ENCODE results near the gene AKR1C3. TPM values are rescaled to one million over a fixed set of nuclear protein-coding genes. Genes with fewer than 3 reads are reported as not detected.

The AKR1C3 gene
- total RNA-seq, 1 experiment from 2014 or later: 3.0 TPM

DNA sequence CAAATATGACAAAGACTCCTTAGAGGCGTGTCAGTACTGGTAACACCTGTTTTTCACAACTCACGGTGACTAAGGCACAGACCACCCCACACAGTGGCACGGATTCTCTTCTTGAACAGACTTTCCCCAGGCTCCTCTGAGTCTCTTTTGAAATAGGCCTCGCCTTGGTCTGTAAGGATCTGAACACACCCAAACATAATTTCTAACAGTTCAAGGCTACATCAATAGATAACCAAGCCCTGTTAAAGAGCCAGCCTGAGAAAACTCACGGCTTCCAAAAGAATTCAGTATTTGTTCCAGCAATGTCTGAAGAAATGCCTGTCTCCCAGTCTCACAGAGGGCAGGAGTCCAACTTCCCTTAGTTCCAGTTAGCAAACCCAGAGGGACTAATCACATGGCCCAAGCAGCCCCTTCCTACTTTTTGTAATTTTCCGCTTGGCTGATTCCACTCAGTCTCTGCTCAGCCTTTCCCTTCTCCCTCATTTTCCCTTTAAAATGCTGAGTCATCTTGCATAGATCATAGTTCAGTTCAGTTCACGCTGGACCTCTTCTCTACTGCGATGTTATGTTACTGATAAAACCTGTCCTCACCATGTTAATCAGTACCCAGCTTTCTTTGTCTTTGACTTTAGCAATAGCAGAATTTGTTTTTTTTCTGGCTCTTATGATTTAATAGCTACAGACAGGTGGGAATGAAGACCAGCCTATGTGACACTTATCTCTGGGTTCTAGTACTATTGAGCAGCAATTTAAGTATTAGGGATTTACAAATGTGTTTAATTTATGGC is 22.6 kb upstream of the AKR1C3 start (continued):
- no peak for TF ChIP-seq EZH2 (IDR thresholded peaks at IDR 0.05)
- TF ChIP-seq RAD21 (IDR thresholded peaks at IDR 0.05; ENCODE audit: low read depth): no peak
- TF ChIP-seq CEBPB (IDR thresholded peaks at IDR 0.05; ENCODE audit: low read depth): no peak
- no peak for TF ChIP-seq POLR2A (IDR thresholded peaks at IDR 0.05; ENCODE audit: borderline replicate concordance, extremely low read depth, insufficient read depth, insufficient read length)
- no peak for TF ChIP-seq ZFX (IDR thresholded peaks at IDR 0.05)

DNA sequence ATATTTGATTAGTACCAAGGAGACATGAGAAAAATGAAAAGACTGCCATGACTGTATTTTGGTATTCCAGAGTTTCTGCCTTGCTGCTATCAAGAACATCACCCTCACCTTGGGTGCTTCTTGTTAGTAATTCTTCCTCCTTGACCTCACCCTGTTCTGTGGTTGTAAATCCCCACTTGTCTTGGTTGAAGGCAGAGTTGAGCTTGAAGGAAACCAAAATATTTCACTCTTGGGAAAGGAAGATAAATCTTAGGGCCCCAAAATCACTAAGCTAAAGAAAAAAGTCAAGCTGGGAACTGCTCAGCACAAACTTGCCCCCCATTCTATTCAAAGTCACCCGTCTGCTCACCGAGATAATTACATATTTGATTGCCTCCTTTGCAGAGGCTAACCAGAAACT is 20.6 kb upstream of the AKR1C3 start:
- DNase-seq (ENCODE audit: low read depth, low spot score): no peak
- H3K4me2 ChIP-seq (ENCODE audit: low read length): no peak overlapping the region

DNA sequence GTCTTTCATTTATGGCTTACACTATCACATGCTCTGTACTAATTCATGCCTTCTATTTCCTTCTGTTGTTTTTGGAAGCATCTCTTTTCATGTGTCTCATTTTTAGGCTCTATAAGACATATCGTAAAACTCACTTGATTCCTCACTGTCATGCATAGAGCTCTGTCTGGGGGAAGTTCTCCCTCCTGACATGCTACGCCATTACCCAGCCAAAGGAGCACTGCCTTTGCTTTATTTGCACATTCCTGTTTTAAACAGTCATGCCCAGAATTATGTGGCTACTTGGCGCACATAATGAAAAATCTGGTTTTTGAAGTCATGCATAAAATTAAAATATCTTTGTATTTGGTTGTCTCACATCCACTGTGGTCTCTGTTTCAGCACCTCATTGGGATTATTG is 17.6 kb upstream of the AKR1C3 start:
- Histone ChIP-seq H3K79me2 (ENCODE audit: insufficient read depth, low read length) (no peaks in the 10 kb centered on the region), H4K20me1 (ENCODE audit: insufficient read depth) (no peaks in the 10 kb centered on the region), H2AFZ (ENCODE audit: low read depth, low read length, poor library complexity, severe bottlenecking) (no peak overlapping the region), H3K27me3 (ENCODE audit: insufficient read depth, low read length) (no peaks in the 10 kb centered on the region), H3K4me3 (replicated peaks in 1 of 2; ENCODE audit: low read depth in 1 of 2, low read length in 2 of 2) (no peak overlapping the region), H3K27ac (ENCODE audit: low read depth, low read length) (no peak overlapping the region), H3K36me3 (ENCODE audit: control insufficient read depth in 1 of 2, insufficient read depth in 2 of 2, low read length in 2 of 2) (no peaks in the 10 kb centered on the region), H3K9me3 (ENCODE audit: control insufficient read depth in 1 of 2, insufficient read depth in 1 of 2, low read depth in 1 of 2, low read length in 2 of 2) (no peaks in the 10 kb centered on the region), H3K4me1 (ENCODE audit: control insufficient read depth in 1 of 2, insufficient read depth in 2 of 2, low read length in 2 of 2) (peaks cover 5 to 6% of the 10 kb centered on the region in 2 experiments; a peak in 3 of 4 replicates), H3K9ac (ENCODE audit: low read length) (no peak overlapping the region), H3K4me2 (ENCODE audit: low read length) (no peak overlapping the region), H3K9me2 (ENCODE audit: insufficient read depth) (no peaks in the 10 kb centered on the region)
- ATAC-seq: no peak
- ChIA-PET RAD21 (ENCODE audit: low non-redundant PET in 1 of 2, low total read pairs in 2 of 2, uncharacterized antibody in 2 of 2, unreplicated experiment in 2 of 2) (no interaction called here), POLR2A (no interaction called here), CTCF (no interaction called here)
- intact Hi-C loops (cut with micrococcal nuclease): no loop called here
- TF ChIP-seq SP1 (IDR thresholded peaks at IDR 0.05; ENCODE audit: low read depth): no peak
- TF ChIP-seq, protein P1, sequence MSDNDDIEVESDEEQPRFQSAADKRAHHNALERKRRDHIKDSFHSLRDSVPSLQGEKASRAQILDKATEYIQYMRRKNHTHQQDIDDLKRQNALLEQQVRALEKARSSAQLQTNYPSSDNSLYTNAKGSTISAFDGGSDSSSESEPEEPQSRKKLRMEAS (IDR thresholded peaks at IDR 0.05): no peak
- TF ChIP-seq EZH2phosphoT487 (IDR thresholded peaks at IDR 0.05; ENCODE audit: borderline replicate concordance): no peak
- no peak for TF ChIP-seq CEBPB (IDR thresholded peaks at IDR 0.05; ENCODE audit: low read depth)
- TF ChIP-seq ZNF274 (IDR thresholded peaks at IDR 0.05; ENCODE audit: low read depth, low read length): no peak
- TF ChIP-seq TCF7L2 (IDR thresholded peaks at IDR 0.05; ENCODE audit: borderline replicate concordance, extremely low read depth, insufficient read depth, insufficient read length): no peak
- TF ChIP-seq YY1 (IDR thresholded peaks at IDR 0.05; ENCODE audit: extremely low read depth, insufficient replicate concordance, low read depth, low read length): no peak
- no peak for TF ChIP-seq FOSL1 (IDR thresholded peaks at IDR 0.05; ENCODE audit: low read depth)
- TF ChIP-seq EGR1 (IDR thresholded peaks at IDR 0.05; ENCODE audit: low read depth): no peak
- no peak for TF ChIP-seq SRF (IDR thresholded peaks at IDR 0.05; ENCODE audit: low read depth)
- TF ChIP-seq ZFX (IDR thresholded peaks at IDR 0.05): no peak
- TF ChIP-seq, protein P2, sequence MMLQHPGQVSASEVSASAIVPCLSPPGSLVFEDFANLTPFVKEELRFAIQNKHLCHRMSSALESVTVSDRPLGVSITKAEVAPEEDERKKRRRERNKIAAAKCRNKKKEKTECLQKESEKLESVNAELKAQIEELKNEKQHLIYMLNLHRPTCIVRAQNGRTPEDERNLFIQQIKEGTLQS (IDR thresholded peaks at IDR 0.05): no peak
- TF ChIP-seq EZH2 (IDR thresholded peaks at IDR 0.05): no peak
- no peak for TF ChIP-seq SIN3A (IDR thresholded peaks at IDR 0.05; ENCODE audit: low read depth)
- no peak for TF ChIP-seq POLR2AphosphoS5 (IDR thresholded peaks at IDR 0.05; ENCODE audit: low read depth, low read length)
- BruUV-seq (replicated peaks): no TSS peak
- DNase-seq (ENCODE audit: low read depth, low spot score): no peak

More for the DNA sequence above, 20.6 kb upstream of the AKR1C3 start:
- H2AFZ ChIP-seq (ENCODE audit: low read depth, low read length, poor library complexity, severe bottlenecking): no peak overlapping the region
- no peak overlapping the region for H3K4me3 ChIP-seq (replicated peaks in 1 of 2; ENCODE audit: low read depth in 1 of 2, low read length in 2 of 2)
- POLR2A ChIA-PET: no interaction called here
- H3K9me3 ChIP-seq (ENCODE audit: control insufficient read depth in 1 of 2, insufficient read depth in 1 of 2, low read depth in 1 of 2, low read length in 2 of 2): no peaks in the 10 kb centered on the region
- no peaks in the 10 kb centered on the region for H3K9me2 ChIP-seq (ENCODE audit: insufficient read depth)
- RAD21 ChIA-PET (ENCODE audit: low non-redundant PET in 1 of 2, low total read pairs in 2 of 2, uncharacterized antibody in 2 of 2, unreplicated experiment in 2 of 2): no interaction called here
- no peaks in the 10 kb centered on the region for H3K36me3 ChIP-seq (ENCODE audit: control insufficient read depth in 1 of 2, insufficient read depth in 2 of 2, low read length in 2 of 2)
- CTCF ChIA-PET: no interaction called here
- H3K27me3 ChIP-seq (ENCODE audit: insufficient read depth, low read length): no peaks in the 10 kb centered on the region
- H3K9ac ChIP-seq (ENCODE audit: low read length): no peak overlapping the region
- TF ChIP-seq EZH2 (IDR thresholded peaks at IDR 0.05): no peak
- TF ChIP-seq CEBPB (IDR thresholded peaks at IDR 0.05; ENCODE audit: low read depth): no peak
- TF ChIP-seq TCF7L2 (IDR thresholded peaks at IDR 0.05; ENCODE audit: borderline replicate concordance, extremely low read depth, insufficient read depth, insufficient read length): no peak
- no peak for TF ChIP-seq SRF (IDR thresholded peaks at IDR 0.05; ENCODE audit: low read depth)
- no peaks in the 10 kb centered on the region for H4K20me1 ChIP-seq (ENCODE audit: insufficient read depth)
- BruUV-seq (replicated peaks): no TSS peak
- no peaks in the 10 kb centered on the region for H3K79me2 ChIP-seq (ENCODE audit: insufficient read depth, low read length)
- ATAC-seq: no peak
- H3K27ac ChIP-seq (ENCODE audit: low read depth, low read length): no peak overlapping the region
- intact Hi-C loops (cut with micrococcal nuclease): no loop called here
- peaks cover 8 to 10% of the 10 kb centered on the region in 2 experiments; a peak in 3 of 4 replicates for H3K4me1 ChIP-seq (ENCODE audit: control insufficient read depth in 1 of 2, insufficient read depth in 2 of 2, low read length in 2 of 2)
